K562 (cell line): ENCODE results near the gene LGR6.
"Not testable (repeated sequence)": the region's sequence is repeated elsewhere in the genome, so short reads cannot be mapped to it uniquely, and the experiment has no call there.

Experiments used
- FOXK1 ChIP-seq: sonication (generic); formaldehyde crosslinking; IDR thresholded peaks from 2 replicates; pipeline ENCODE4 v1.8.0; 2022; ENCODE audit warnings: missing genetic modification reagents, mild to moderate bottlenecking, borderline replicate concordance
- PYGO2 ChIP-seq: fragments of 450-650 bp; IDR thresholded peaks from 2 replicates; pipeline ENCODE4 v1.6.1; 2016; ENCODE audit warnings: mild to moderate bottlenecking, missing genetic modification characterization, moderate library complexity, missing compliant biosample characterization
- ZNF146 ChIP-seq: IDR thresholded peaks from one replicate; pipeline ENCODE4 v1.6.1; 2018; ENCODE audit warnings: missing compliant biosample characterization; ENCODE audit not compliant: unreplicated experiment
- TF ChIP-seq, protein P1 (sequence below): fragments of 150-350 bp; IDR thresholded peaks from 2 replicates; pipeline ENCODE4 v1.6.1; 2014; ENCODE audit warnings: low read depth, mild to moderate bottlenecking, low read length, borderline replicate concordance

DNA sequence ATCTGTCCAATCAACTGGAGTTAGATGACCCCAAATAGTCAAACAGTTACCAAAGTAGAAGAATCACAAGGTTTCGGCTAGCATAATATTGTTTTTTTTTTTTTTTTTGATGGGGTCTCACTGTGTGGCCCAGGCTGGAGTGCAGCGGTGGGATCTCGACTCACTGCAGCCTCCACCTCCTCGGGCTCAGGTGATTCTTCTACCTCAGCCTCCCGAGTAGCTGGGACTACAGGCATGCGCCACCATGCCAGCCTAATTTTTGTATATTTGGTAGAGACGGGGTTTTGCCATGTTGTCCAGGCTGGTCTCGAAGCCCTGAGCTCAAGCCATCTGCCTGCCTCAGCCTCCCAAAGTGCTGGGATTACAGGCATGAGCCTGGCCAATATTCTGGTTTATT is 47.9 kb upstream of the LGR6 start:
- not testable (repeated sequence) for TF ChIP-seq FOXK1 (CRISPR knock-in tag); ZNF146 (CRISPR knock-in tag); PYGO2 (tag)
- TF ChIP-seq, protein P1, sequence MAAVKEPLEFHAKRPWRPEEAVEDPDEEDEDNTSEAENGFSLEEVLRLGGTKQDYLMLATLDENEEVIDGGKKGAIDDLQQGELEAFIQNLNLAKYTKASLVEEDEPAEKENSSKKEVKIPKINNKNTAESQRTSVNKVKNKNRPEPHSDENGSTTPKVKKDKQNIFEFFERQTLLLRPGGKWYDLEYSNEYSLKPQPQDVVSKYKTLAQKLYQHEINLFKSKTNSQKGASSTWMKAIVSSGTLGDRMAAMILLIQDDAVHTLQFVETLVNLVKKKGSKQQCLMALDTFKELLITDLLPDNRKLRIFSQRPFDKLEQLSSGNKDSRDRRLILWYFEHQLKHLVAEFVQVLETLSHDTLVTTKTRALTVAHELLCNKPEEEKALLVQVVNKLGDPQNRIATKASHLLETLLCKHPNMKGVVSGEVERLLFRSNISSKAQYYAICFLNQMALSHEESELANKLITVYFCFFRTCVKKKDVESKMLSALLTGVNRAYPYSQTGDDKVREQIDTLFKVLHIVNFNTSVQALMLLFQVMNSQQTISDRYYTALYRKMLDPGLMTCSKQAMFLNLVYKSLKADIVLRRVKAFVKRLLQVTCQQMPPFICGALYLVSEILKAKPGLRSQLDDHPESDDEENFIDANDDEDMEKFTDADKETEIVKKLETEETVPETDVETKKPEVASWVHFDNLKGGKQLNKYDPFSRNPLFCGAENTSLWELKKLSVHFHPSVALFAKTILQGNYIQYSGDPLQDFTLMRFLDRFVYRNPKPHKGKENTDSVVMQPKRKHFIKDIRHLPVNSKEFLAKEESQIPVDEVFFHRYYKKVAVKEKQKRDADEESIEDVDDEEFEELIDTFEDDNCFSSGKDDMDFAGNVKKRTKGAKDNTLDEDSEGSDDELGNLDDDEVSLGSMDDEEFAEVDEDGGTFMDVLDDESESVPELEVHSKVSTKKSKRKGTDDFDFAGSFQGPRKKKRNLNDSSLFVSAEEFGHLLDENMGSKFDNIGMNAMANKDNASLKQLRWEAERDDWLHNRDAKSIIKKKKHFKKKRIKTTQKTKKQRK = not testable (repeated sequence)
